OCI-M2 (cell line): Measurements from ENCODE around the gene PDPK1.

Source experiments
- DNase-seq: peaks from one replicate; lab custom pipeline; 2025; ENCODE audit not compliant: unreplicated experiment; lab: John Stamatoyannopoulos, UW

The PDPK1 gene

DNA sequence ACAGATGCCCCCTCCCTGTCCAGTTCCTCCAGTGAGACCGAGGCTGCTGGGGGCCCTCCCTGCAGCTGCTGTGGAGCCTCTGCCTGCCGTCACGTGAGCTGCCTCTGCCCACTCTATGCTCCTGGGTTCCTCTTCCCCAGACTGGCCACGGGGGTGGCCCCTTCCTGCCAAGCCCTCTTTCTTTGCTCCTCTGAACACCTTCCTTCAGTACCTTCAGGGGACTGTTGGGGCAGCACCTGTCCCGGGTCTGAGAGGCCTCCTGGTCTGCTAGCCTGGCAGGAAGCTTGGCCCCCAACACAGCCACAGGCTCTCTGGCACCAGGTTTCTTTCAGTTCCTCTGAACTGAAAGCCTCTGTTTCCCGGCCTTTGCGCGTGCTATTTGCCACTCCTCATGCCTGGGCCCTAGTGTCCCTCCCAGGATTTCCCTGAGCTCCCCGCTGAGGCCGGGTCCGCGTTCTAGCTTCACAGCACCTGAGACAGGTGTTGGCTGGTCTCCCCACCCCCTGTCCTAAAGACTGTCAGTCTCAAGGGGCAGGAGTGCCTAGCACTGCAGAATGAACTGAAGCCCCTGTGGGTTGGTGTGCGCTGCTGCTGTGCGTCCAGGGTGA is 30.7 kb upstream of the PDPK1 start:
- no peak for DNase-seq

DNA sequence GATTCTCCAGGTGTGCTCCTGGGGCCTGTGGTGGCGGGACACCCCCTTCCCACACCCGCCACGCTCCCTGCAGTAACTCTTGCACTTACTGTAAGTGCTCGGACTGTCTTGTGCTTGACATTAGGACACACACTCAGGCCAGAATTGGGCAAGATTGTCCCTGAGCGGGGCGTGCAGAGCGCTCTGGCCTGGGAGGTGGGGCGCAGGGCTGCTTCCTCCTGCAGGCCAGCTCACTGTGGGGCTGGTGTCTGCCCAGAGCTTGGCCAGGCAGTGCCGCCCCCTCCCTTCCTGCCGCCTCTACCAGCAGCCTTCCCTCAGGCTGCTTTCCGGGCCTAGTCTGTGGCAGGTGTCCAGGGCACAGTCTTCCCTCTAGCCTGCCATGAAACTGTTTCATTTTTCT is 30.2 kb upstream of the PDPK1 start:
- no peak for DNase-seq

DNA sequence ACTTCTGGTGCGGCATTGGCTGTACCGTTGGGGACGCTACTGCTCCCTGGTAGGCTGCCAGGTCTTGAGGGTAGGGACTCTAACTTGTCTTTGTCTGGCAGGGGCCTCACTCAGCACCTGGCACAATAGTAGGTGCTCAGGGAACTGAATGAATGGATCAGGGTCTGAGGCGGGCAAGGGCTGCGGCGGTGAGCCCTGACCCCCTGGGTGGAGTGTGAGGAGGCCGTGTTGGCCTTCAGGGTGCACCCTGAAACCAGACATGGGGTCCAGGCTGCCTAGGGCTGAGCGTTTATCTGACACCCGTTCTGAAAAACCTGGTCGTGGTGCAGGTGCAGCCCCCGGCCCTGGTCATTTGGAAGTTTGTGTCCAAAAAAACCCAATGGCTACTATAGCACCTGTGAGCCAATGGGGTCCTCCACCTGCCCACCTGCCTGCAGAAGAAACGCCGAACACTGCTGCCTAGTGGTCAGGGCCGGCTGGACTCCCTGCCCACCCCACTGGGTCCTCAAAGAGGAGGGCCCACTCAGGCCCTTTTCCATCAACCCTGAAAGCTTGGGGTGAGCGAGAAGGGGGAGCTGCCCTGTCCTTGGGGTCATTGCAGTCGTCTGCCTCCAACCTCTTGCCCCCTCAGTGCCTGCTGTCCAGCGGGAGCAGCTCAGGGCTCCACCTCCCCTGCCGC is 29.0 kb upstream of the PDPK1 start:
- DNase-seq = no peak

DNA sequence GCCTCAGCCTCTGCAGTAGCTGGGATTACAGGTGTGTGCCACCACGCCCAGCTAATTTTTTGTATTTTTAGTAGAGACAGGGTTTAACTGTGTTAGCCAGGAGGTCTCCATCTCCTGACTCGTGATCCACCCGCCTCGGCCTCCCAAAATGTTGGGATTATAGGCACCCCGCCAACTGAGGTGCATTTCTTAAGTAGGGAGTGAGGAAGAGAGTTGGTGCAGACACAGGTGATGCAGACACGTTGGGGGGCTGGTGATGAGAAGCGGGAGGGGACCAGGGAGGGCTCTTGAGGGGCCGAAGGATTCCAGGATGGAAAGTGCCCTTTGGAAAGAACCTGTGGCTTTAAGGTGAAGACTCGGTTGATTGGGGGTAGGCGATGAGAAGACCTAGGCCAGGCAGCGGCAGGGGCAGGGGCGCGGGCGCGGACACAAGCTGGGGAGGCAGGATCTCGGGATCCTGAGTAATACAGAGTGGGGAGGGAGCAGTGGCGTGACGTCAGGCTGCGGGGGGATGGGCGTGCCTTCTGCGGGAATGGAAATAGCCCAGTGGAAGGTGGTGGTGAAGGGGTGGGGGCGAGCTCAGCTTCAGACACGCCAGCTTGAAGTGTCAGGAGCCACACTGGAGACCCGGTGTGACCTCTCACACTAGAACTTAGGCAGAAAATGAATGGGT is 26.6 kb upstream of the PDPK1 start:
- DNase-seq = no peak

DNA sequence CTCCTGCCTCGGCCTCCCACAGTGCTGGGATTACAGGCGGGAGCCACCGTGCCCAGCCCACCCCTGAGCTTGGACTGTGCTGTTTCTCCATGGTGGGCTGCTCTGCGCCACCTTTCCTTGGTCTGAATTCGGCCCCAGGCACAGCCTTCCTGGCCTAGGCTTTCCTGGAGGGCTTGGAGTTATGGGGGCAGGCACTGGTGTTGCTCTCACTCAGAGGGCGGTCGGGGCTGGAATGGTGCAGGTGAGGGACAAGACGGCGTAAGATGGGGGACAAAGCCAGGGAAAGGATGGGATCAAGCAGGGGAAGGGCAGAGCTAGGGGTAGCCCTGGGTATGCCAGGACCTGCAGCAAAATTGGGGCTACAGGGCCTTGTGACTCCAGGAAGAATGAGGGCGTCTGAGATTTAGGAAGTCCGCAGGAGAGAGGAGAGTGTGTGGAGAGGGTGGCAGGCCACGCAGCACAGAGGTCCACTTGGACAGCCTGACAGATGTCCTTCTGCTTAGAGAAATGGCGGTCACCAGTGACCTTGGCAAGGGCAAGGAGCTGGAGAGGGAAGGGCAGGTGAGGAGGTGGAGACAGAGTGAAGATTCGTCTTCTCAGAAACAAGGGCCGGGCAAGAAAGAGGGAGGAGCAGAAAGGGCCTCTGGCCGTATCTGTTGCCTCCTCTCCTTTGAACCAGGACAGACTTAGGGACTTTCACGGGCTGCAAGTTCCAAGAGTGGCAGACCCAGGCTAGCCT is 25.7 kb upstream of the PDPK1 start:
- no peak for DNase-seq

DNA sequence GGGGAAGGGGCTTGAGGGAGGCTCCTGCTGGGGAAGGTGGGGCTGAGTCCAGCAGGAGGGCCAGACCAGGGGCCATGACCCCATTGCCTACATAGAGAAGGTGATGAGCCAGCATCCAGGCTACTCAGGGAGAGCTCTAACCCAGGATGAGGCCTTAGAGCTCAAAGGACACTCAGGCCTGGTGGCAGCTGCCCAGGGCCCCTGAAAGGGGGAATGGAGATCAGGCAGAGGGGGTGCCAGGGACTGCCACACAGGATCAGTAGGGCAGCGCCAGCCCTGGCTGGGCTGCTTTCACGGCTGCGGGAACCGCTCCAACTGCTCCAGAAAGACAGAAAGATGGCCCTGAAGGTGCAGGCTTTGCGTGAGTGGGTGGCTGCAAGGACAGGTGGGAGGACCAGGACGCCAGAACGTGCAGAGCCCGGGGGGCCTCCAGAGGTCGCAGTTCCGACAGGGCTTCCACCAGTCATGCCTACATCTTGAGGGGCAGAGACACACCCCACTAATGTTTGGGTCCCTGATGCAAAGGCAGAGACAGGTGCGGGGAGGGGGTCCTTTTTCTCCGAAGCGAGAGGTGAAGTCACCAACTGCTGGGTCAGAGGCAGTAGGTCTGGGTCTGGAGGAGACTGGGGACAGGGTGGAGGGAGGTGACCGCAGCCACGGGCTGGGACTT is 25.0 kb upstream of the PDPK1 start:
- DNase-seq = no peak

DNA sequence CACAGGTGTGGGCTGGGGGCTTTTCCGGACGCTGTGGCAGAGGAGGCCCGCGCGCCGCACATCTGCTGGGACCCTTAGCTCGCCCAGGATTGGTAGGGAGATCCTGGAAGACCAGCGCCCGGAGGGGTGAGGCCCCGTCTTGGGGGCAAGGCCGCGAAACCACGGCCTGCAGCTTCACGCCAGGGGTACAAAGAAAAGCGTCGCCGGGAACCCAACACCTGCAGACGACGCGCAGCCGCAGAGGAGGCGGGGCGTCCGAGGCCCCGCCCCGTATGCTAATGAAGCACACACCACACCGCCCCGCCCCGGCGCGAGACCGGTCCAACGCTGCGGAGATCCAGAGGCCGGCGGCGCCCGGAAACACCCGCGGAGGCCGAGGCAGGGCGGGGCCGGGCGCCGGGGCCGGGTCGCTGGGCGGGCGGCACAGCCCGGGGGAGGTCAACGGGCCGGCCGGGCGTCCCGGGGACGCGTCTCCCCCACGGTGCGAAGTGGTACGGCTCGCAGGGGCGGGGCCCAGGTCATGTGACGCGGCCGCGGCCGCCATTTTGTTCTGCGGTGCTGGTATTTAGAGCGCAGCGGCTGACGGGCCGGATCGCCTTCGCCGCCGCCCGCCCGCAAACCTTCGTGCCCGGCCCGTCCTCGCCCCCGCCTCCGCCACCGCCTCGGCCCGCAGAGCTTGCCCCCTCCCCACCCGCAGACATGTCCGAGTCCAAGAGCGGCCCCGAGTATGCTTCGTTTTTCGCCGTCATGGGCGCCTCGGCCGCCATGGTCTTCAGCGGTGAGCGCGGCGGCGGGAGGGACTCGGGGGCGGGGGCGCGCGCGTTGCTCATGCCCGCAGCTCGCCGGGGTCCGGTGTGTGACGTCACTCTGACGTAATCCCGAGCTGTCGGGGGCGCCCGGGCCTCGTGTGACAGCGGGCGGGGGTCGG is 24.2 kb upstream of the PDPK1 start, which contains the start of gene ATP6V0C:
Gene ATP6V0C, plus strand, starts transcription at position 548 of the 928 bp plus-strand sequence. Its CDS starts 152 bp downstream, at position 700.
- no peak for DNase-seq

DNA sequence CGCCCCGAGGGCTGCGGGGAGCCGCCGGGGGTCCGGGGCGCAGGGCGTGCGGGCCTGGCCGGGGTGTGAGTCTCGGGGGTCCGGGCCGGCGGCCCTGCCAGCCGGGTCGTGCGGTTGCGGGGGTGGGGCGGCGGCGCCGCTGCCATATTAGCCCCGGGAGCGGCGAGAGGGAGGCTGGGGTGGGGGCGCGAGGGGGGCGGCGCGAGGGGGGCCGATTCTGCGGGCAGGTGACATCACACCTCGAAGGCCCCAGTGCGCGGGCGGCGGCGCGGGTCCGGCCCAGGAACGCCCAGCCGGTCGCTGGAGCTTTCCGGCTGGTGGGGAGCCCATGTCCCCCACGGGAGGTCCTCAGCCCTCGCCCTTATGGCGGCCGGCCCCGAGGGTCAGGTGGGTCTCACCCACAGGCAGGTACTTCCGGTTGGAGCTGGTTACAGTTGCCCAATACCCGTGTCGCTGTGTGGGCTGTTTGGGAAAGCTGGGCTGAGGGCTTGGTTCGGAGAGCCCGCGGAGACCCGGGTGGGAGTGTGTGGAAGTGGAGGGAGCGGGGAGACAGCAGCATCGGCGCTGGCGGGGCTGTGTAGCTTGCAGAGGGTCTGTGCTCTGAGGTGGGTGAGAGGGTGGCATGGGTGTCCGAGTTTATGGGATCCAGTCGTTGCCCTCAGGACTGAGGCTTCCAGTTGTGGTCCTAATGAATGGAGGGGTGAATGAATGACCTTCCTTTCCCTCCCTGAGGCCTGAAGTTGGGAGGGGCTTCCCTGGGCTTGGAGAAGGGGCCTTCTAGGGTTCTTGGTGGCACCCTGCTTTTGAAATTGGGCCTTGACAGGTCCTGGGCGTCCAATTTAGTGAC is 23.3 kb upstream of the PDPK1 start:
- no peak for DNase-seq

DNA sequence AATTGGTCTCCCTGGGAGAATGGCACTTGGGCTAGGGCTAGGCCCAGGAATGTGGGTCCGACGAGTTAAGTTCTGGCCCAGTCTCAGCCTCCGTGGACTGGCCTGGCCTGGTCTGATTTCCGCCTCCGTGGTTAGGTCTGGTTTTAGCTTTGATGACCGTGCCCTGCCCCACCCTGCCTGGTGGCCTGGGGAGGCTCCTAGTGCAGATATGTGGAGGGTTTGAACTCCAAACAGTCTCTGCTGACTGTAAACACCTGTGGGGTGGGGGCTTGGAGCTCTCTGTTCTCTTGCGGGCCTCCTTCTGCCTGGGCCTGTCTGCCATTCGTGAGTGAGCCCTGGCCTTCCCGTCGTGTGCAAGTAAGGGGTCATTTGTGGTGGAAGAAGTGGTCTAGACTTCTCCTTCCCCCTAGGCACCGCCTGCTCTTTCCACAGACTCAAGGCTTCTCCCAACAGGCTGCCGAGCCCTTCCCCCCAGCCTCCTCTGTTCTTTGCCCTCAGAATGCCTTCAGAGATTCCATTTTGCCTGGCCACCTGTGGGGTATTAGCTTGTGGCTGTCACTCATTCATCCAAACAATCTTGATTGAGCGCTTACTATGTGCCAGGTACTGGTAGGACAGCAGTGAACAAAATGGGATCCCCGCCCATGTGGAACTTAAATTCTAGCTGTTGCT is 22.5 kb upstream of the PDPK1 start:
- DNase-seq = no peak

DNA sequence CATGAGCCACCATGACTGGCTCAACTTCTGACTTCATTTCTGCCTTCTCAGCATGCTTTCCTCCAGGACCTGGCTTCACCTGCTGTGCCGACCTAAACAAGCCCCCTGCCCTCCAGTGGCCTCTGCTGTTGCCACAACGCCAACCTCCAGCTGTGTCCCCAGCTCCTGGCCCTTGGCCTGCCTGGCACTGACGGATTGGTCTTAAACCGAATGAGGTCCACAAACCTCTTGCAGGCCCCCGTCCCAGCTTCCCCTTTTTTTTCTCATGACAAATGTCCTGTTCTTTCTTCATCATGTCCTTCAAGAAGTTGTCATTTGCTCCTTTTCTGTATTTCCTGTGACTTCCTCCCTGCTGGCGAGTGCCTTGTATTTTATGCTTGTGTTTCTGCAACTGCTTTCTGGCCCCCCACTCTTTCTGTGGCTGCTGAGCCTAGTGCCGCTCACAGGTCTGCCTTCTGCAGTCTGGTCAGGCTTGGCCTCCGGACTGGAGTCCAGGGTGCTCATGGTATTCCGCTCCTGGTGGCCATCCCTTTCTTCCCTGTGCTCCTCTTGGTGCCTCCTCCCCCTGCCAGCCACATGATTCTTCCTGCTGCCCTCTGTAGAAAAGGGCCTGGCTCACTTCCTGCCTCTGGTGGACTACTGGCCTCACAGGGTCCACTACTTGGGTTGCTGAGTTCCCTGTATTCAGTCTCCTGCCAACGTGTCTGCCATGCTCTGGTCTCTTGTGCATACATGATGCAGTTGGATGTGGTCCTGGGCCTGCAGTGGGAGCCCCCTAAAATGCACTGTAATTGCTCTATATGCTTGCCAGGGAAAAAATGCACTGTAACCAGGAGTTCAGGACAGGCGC is 21.2 kb upstream of the PDPK1 start:
- no peak for DNase-seq

DNA sequence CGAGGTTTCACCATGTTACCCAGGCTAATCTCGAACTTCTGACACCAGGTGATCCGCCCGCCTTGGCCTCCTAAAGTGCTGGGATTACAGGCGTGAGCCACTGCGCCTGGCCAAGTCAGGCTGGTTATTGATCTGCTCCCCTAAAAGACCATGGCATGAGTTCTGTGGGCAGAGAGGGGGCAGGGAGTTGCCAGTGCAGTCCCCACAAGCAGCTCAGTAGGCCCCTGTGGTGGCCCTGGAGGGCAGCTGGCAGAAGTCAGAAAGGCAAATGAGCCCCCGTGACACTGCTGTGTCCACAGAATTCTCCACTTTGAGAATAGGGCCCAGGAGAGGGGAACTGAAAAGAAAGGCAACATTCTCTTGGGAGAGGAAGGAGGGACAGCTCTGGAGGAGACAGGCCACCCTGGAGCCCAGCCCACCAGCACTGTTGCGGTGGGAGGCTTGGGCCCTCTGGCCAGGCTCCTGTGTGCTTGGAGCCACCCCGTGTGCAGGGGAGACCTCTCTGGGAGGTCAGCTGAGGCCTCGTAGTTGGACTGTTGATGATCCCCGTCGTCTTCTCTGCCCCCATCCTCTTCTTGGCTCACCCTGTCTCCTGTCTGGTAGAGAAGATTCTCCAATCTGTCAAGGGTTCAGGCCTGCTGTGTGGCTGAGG is 19.7 kb upstream of the PDPK1 start:
- DNase-seq = no peak

DNA sequence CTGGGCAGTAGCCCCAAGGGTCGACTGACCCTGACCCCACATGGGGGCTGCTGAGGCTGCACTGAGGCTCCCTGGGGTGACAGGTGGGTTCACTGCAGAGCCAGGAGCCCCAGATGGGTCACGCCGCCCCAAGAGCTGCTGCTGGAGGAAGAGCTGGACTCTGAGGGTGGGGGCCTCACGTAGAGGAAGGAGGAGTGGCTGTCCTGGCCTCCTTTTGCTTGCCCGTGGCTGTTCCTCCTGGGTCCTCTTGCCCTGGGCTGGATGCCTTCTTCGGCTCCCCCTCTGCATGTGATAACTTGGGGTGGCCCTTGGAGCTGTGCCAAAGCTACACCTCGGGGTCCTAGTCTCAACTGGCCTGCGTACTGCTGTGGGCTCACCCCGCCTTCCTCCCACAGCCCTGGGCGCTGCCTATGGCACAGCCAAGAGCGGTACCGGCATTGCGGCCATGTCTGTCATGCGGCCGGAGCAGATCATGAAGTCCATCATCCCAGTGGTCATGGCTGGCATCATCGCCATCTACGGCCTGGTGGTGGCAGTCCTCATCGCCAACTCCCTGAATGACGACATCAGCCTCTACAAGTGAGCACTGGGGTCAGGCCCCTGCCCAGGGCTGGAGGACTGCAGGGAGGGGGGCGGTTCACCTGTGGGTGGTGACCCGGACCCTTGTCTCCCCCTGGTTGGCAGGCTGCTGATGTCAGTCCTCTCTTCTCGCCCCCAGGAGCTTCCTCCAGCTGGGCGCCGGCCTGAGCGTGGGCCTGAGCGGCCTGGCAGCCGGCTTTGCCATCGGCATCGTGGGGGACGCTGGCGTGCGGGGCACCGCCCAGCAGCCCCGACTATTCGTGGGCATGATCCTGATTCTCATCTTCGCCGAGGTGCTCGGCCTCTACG is 18.8 kb upstream of the PDPK1 start:
- DNase-seq = no peak

DNA sequence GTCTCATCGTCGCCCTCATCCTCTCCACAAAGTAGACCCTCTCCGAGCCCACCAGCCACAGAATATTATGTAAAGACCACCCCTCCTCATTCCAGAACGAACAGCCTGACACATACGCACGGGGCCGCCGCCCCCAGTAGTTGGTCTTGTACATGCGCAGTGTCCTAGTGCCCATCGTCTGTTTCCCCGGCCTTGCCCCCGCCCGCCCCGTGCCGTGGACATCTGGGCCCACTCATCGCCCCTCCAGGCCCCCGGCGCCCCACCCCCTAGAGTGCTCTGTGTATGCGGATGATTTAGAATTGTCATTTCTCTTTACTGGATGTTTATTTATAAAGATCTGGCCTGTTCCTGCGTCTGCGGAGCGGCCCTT is 18.1 kb upstream of the PDPK1 start:
- no peak for DNase-seq

DNA sequence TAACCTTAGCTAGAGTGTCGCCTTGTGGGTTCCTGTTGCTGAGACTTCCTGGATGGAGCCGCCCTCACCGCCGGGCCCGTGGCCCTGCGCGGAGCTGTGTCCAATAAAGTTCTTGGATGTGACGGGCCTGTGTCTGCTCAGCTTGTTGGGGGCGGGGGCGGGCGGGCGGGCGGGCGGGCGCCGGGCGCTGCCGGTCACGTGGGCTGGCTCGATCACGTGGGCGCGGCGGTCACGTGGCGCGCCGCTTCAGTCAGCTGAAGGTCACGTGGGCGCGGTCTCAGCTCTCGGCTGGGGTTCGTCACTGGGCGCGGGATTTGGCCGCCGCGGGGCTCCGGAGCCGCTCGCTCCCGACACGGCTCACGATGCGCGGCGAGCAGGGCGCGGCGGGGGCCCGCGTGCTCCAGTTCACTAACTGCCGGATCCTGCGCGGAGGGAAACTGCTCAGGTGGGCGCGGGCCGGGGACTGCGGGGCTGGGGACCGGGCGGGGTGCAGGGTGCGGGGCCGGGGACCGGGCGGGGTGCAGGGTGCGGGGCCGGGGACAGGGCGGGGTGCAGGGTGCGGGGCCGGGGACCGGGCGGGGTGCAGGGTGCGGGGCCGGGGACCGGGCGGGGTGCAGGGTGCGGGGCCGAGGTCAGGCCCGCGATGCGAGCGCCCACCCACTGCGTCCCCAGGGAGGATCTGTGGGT is 17.6 kb upstream of the PDPK1 start, which contains the start of gene AMDHD2:
Gene AMDHD2, plus strand, starts transcription at position 275 of the 687 bp plus-strand sequence. Its CDS starts 88 bp downstream, at position 363.
- peak; percentile 26 for DNase-seq

DNA sequence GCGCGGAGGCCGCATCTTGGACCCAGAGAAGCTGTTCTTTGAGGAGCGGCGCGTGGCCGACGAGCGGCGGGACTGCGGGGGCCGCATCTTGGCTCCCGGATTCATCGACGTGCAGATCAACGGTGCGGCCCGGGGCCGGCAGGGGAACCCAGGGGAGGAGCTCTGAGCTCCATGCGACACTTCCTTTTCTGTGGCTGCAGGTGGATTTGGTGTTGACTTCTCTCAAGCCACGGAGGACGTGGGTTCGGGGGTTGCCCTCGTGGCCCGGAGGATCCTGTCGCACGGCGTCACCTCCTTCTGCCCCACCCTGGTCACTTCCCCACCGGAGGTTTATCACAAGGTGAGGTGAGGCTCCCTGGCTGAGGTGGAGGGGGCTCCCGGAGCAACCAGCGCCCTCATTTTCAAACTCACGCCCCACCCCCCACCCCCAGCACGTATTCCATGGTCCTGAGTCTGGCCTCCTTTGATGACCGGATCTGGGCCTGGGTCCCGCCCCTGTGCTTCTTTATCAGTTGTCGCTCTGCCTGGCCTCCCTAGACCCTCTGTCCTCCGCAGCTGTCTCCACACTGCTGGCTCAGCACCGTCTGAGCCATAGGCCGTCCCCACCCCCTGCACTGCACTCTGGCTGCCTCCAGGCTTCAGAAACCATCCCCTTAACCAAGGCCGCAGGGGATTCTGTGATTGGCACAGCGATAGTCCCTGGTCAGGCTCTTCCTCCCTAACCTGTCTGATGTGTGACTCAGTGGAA is 16.9 kb upstream of the PDPK1 start:
- no peak for DNase-seq
